Stimulated activated CD4-positive, alpha-beta T cell treated with anti-CD3 and anti-CD28 coated beads, Interleukin-1b, Interleukin-23, amount 100 ng/mL, for 48 hours (primary cell): Measurements from ENCODE around the gene CREB3L2.
"Not testable (repeated sequence)": the region's sequence is repeated elsewhere in the genome, so short reads cannot be mapped to it uniquely, and the experiment has no call there.

ENCODE experiments used
- DNase-seq: peaks from one replicate; pipeline ENCODE4 v3.0.0-alpha.2; 2020

The CREB3L2 gene

GRCh38 chr7:137986252-137987017 is 15.5 kb downstream of the CREB3L2 start:
- DNase-seq: no peak

DNA sequence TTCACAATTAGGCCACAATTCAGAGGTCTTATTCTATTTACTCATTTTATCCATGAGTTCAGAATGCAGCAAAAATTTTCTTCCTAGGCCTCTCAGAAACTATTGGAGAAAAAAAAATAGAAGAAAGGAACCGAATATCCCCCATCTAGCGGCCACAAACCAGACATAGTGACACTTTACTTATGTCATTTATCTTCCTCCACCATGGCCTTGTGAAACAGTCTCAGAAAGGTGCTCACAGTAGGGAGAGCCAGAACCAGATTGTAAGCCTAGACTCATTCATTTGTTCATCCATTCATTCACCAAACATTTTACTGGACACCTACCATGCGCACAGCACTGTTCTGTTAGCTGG is 16.0 kb downstream of the CREB3L2 start:
- no peak for DNase-seq

DNA sequence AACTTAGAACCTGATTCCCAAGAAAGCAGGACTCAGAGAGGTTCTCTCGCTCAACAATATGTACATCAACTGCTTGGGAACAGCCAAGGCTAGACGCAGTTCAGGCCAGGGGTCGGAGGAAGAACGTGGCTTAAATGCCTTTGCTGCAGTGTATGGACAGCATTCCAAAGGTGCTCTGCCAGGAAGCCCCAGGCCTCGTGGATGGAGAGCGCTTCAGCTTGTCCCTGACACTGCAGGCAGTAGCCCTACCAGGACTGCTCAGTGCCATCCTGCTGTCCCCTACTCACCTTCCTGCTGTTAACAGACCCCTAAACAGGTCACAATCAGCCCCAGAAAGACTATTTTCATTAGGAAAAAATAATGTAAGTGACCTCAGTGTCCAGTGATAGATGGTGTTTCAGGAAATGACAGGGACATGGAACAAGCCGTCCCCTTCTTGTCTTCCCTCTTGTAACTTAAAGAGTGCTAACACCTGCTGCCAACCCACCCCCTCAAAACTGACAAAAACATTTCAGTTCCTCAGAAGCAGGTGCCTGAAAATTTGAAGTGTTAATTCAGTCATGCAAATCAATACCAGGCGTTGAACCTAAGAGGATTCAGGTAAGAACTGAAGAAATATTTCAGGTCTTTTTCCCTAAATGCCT is 16.5 kb downstream of the CREB3L2 start:
- DNase-seq: no peak

- DNase-seq: no peak
Observed at GRCh38 chr7:137984181-137985041, 17.5 kb downstream of the CREB3L2 start.

DNA sequence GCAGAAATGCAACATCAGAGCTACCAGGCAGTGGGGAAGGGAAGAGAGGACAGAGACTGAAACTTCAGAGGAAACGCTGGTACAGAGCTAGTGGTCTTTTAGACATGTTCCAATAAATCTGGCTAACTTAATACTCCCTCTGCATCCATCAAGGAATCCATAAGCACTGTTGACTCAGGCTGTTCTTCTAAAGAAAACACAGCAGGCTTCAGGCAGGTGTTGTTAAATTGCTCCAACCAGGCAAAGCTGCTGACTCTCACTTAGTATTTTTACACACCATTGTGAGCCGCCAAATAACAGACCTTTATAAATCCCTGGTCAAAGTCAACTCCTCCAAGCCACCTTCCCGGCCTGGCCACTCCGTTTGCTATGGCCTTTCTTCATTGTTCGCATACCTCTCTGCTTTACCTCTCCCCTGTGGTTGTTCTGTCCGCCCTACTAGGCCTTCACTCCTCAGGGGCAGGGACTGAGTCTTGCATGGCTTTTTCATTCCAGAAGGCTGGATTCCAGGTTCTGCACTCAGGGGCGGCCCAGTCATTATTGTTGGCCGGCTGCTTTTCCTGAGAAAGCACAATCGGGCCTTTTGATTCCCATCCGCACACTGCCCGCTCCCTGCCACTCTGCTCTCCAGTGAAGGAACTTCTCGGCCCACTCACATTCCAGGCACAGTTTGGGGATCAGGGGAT is 18.4 kb downstream of the CREB3L2 start:
- DNase-seq: no peak

GRCh38 chr7:137982394-137982793 is 19.5 kb downstream of the CREB3L2 start:
- not testable (repeated sequence) for DNase-seq

DNA sequence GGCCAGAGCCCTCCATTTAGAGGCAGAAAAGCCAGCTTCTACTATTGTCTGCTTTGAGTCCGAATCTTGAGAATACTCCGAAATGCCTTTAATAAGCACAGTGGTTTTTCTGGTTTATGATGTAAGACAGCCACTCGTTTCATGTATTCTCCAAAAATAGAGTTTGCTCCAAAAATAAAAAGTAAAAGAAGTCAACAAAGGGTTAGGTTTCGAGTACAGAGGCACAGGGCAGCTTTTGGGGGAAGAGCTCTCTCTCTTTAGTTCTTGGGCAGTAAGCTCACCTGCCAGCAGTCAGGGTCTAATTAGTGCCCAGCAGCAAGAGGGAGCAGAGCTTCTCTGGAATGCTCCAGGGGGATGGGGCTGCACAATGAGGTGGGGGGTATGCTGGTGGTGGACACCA is 20.2 kb downstream of the CREB3L2 start:
- no peak for DNase-seq

DNA sequence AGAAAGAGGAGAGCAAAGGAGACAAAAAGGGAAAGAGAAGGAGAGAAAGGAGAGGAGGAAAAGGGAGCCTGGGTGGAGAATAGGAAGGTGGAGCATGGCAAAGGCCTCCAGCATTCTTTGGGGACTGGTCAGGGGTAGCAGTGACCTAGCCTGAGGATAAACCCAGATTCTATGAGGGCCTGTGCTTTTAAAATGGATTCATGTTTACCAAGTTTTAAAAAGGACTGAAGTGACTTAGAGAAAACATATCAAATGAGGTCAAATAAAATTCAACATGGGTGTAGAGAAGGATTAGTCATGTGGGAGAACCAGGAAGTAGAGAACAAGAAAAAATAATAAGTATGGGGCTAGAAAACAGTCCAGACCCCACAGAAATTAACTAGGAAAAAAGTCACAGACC is 20.7 kb downstream of the CREB3L2 start:
- DNase-seq: no peak

GRCh38 chr7:137980308-137980707 is 21.6 kb downstream of the CREB3L2 start:
- DNase-seq: no peak

GRCh38 chr7:137978464-137979237 is 23.2 kb downstream of the CREB3L2 start:
- no peak for DNase-seq

- DNase-seq: no peak
Observed at GRCh38 chr7:137977173-137977572, 24.7 kb downstream of the CREB3L2 start.

DNA sequence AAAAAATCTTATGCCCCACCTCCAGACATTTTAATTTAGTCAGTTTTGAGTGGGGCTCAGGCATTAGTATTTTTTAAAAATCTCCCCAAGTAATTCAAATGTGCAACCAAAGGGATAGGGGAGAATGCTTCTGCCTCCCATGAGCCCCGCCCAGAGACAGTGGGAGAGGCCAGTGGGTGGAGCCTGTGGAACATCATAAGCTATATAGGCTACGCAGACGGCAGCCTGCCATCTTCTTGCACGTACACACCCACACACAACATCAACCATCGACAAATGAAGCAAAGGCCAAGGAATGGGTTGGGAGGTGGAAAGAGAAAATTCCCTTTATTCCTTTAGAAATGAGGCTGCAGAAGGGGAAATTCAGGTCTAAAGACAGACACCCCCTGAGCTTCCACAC is 25.2 kb downstream of the CREB3L2 start:
- no peak for DNase-seq

DNA sequence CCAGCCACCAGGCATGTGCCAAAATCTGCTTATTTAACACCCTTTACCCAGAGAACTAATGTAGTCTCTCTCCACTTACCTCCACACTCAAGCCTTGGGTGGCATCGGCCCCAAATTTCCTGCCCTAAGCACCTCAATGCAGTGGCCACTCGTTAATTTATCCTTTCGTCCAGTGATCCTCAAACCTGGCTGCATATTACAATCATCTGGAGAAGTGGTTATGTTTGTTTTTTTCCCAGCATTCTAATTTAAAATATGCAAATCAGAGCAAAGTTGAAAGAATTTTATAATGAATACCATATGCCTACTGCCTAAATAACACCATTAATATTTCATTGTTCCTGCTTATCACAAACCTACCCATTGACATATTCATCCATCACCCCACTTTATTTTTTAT is 25.7 kb downstream of the CREB3L2 start:
- no peak for DNase-seq

DNA sequence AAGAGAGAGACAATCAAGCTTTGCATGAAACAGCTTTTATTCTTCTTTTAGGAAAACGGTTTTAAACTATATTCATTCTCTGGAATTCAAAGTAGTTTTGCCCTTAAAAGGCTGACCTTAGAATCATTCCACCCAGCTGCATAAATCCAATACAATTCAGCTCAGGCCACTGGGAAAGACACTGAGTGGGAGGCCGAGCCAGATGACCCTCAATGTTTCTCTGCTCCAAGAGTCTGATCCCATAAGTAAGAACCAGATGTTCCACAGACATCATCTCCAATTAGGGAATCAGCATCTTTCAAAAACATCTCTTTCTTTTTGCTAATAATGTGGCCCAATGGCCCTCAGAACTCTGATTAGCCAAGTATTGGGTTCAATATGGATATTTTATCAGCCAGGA is 26.1 kb downstream of the CREB3L2 start:
- no peak for DNase-seq

DNA sequence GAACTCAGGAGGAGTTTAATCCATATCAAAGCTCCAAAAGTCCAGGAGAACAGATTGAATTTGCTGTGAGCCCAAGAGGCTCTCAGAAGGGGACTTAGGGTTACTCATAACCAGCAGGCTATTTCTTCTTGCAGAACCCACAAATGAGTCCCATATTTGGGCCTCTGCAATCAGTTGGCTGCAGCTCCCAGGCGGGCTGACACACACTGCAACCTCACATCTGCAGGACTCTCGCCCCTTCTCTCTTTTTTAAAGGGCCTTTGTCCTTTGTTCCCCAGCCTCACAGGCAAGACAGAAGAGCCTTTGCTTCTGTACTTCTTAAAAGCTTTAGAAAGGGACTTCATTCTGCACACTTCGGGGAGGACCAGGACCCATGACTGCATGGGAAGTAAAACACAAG is 26.7 kb downstream of the CREB3L2 start:
- no peak for DNase-seq

DNA sequence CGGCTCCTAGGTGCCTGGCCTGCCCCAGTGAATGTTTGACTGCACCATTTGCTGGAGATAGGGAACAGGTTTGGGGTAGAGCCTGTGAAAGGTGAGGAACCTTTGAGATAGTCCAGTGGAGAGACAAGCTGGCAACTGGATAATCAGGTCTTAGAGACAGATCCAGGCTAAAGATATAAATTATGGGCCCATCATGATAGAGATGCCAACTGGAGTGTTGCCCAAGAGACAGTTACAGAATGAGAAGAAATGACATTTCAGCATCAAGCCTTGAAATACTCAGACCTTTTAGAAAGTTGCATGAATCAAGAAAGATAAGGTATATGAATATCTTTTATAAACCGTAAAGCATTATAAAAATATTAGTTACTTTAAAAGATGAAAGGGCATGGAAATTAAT is 27.1 kb downstream of the CREB3L2 start:
- no peak for DNase-seq

GRCh38 chr7:137970253-137970975 is 31.5 kb downstream of the CREB3L2 start:
- DNase-seq: no peak

DNA sequence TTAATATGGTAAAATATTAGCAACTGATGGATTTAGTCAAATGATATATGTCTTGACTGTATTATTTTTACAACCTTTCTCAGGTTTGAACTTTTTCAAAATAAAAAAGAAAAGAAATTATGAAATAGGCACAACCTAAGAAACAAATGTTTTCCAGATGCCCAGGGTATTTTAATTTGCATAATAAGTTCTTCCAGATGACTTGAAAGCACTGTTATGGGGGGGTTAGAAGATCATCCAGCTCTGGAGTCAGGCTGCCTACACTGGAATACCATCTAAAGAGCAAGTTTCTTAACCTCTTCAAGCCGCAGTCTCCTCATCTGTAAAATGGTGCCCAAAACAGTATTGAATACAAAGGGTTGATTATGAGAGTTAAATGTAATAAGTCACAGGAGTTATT is 32.1 kb downstream of the CREB3L2 start:
- no peak for DNase-seq

DNA sequence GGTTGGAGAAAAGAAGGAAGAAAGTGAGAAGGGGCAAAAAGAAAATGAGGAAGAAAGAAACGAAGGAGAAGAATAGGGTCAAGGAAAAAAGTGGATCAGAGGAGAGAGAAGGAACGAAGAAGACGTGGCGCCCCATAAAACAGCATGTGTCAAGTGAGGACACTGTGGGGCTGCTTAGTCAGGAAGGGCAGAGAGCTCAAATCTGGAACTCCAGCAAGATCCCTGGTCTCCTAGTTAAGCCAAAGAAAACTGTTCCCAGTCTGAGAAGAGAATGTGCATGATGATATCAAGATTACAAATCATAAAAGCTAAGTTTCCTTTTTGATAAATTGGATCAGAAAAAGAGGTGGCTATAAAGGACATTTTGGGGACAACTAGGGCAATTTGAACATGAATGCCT is 33.0 kb downstream of the CREB3L2 start:
- DNase-seq: no peak

DNA sequence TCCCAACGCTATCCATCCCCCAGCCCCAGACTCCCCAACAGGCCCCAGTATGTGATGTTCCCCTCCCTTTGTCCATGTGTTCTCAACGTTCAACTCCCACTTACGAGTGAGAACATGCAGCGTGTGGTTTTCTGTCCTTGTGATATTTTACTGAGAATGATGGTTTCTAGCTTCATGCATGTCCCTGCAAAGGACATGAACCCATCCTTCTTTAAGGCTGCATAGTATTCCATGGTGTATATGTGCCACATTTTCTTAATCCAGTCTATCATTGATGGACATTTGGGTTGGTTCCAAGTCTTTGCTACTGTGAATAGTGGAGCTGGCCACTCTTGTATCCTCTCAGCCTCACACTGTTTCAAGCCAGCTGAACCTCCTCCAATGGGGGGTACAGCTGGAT is 33.5 kb downstream of the CREB3L2 start:
- DNase-seq: not testable (repeated sequence)

GRCh38 chr7:137967143-137968018 is 34.5 kb downstream of the CREB3L2 start:
- DNase-seq: no peak
